ENCODE data around the gene ANP32B.

The ANP32B gene

DNA sequence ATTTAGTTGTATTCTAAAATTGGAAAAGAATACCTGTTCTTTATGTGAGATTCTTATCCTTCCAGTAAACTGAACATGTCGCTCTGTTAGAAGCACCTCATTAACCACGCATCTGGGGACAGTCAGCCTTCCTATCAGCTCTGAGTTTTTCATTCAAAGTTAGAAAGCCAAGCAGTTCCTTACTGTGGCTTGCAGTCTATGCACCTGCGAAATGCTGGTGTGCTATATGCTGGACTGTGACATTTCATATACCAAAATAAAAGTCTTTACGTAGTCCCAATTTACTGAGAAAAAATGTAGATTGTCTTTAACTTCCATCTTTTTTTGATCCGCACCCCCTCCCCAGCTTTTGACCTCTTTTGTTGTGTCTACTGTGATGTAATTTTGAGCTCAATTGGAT lies 4.3 kb downstream of the ANP32B start:
- TF ChIP-seq TAF1 (IDR thresholded peaks at IDR 0.05; ENCODE audit: borderline replicate concordance, insufficient read depth, low read length) = no peak
- TF ChIP-seq, protein P1, sequence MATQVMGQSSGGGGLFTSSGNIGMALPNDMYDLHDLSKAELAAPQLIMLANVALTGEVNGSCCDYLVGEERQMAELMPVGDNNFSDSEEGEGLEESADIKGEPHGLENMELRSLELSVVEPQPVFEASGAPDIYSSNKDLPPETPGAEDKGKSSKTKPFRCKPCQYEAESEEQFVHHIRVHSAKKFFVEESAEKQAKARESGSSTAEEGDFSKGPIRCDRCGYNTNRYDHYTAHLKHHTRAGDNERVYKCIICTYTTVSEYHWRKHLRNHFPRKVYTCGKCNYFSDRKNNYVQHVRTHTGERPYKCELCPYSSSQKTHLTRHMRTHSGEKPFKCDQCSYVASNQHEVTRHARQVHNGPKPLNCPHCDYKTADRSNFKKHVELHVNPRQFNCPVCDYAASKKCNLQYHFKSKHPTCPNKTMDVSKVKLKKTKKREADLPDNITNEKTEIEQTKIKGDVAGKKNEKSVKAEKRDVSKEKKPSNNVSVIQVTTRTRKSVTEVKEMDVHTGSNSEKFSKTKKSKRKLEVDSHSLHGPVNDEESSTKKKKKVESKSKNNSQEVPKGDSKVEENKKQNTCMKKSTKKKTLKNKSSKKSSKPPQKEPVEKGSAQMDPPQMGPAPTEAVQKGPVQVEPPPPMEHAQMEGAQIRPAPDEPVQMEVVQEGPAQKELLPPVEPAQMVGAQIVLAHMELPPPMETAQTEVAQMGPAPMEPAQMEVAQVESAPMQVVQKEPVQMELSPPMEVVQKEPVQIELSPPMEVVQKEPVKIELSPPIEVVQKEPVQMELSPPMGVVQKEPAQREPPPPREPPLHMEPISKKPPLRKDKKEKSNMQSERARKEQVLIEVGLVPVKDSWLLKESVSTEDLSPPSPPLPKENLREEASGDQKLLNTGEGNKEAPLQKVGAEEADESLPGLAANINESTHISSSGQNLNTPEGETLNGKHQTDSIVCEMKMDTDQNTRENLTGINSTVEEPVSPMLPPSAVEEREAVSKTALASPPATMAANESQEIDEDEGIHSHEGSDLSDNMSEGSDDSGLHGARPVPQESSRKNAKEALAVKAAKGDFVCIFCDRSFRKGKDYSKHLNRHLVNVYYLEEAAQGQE (IDR thresholded peaks at IDR 0.05; ENCODE audit: insufficient read depth in 1 of 2, low read depth in 2 of 2, low read length in 2 of 2) = no peak
- TF ChIP-seq FOXP2 (optimal IDR thresholded peaks at IDR 0.05; ENCODE audit: borderline replicate concordance, extremely low read depth, extremely low read length, insufficient read depth) = no peak
- TF ChIP-seq POLR2AphosphoS5 (IDR thresholded peaks at IDR 0.05; ENCODE audit: low read depth, low read length) = no peak
- TF ChIP-seq SIN3A (IDR thresholded peaks at IDR 0.05; ENCODE audit: borderline replicate concordance, insufficient read depth, low read length) = no peak

DNA sequence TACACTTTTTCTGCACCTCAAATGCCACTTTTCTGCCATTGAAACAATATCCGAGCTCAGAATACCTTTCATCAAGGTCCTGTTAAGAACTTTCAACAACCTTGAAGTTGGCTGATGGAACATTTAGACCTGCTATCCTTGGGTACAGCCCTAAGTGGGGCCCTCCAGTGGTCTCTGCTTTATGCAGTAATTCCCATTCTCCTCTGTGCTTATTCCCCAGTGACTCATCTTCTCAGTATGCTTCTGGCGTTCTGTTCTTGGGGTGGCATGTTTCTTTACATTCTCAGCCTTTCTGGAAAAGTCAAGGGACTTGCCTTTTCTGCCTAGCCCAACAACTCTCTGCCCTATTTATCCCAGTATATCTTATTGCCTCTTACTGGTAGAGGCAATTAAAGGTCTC lies 7.1 kb downstream of the ANP32B start:
- no peak for TF ChIP-seq TAF1 (IDR thresholded peaks at IDR 0.05; ENCODE audit: borderline replicate concordance, insufficient read depth, low read length)
- TF ChIP-seq POLR2AphosphoS5 (IDR thresholded peaks at IDR 0.05; ENCODE audit: low read depth, low read length) = no peak
- TF ChIP-seq SIN3A (IDR thresholded peaks at IDR 0.05; ENCODE audit: borderline replicate concordance, insufficient read depth, low read length) = no peak
- TF ChIP-seq, protein P1 (IDR thresholded peaks at IDR 0.05; ENCODE audit: insufficient read depth in 1 of 2, low read depth in 2 of 2, low read length in 2 of 2) = no peak
- TF ChIP-seq FOXP2 (optimal IDR thresholded peaks at IDR 0.05; ENCODE audit: borderline replicate concordance, extremely low read depth, extremely low read length, insufficient read depth) = no peak

- TF ChIP-seq TAF1 (IDR thresholded peaks at IDR 0.05; ENCODE audit: borderline replicate concordance, insufficient read depth, low read length) (no peak), SIN3A (IDR thresholded peaks at IDR 0.05; ENCODE audit: borderline replicate concordance, insufficient read depth, low read length) (no peak), FOXP2 (optimal IDR thresholded peaks at IDR 0.05; ENCODE audit: borderline replicate concordance, extremely low read depth, extremely low read length, insufficient read depth) (no peak), POLR2AphosphoS5 (IDR thresholded peaks at IDR 0.05; ENCODE audit: low read depth, low read length) (no peak)
- TF ChIP-seq, protein P1 (IDR thresholded peaks at IDR 0.05; ENCODE audit: insufficient read depth in 1 of 2, low read depth in 2 of 2, low read length in 2 of 2) = no peak
These were observed 8.7 kb downstream of the ANP32B start for GRCh38 chr9:97991818-97992217.

- TF ChIP-seq TAF1 (IDR thresholded peaks at IDR 0.05; ENCODE audit: borderline replicate concordance, insufficient read depth, low read length) (no peak), SIN3A (IDR thresholded peaks at IDR 0.05; ENCODE audit: borderline replicate concordance, insufficient read depth, low read length) (no peak), POLR2AphosphoS5 (IDR thresholded peaks at IDR 0.05; ENCODE audit: low read depth, low read length) (no peak), FOXP2 (optimal IDR thresholded peaks at IDR 0.05; ENCODE audit: borderline replicate concordance, extremely low read depth, extremely low read length, insufficient read depth) (no peak)
- TF ChIP-seq, protein P1 (IDR thresholded peaks at IDR 0.05; ENCODE audit: insufficient read depth in 1 of 2, low read depth in 2 of 2, low read length in 2 of 2) = no peak
These were observed 9.1 kb downstream of the ANP32B start for GRCh38 chr9:97992219-97992618.

DNA sequence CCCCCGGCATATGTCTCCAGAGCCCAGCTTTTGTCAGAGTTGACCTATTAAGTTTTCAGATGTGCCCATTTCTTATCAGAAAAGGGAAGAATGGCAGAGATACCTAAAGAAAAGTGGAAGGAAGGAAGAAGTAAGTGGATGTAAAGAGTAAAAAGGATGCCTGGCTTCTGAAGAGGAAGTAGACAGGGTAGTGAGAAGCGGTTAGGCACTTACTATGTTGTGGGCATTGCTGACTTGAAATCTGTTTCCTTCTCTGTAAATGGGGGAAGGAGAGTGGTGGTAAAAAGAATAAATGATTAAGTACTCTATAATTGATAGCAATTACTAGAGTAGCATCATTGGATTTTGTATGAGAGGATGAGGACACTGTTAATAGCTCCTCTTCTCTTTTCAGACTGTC lies 9.9 kb downstream of the ANP32B start:
- TF ChIP-seq FOXP2 (optimal IDR thresholded peaks at IDR 0.05; ENCODE audit: borderline replicate concordance, extremely low read depth, extremely low read length, insufficient read depth) (no peak), TAF1 (IDR thresholded peaks at IDR 0.05; ENCODE audit: borderline replicate concordance, insufficient read depth, low read length) (no peak), SIN3A (IDR thresholded peaks at IDR 0.05; ENCODE audit: borderline replicate concordance, insufficient read depth, low read length) (no peak), POLR2AphosphoS5 (IDR thresholded peaks at IDR 0.05; ENCODE audit: low read depth, low read length) (no peak)

Measured in PFSK-1 (cell line).